HG02588 (cell line): ENCODE results near the gene TMEM72.

Source experiments
- ATAC-seq: cut with Tn5 transposase; IDR thresholded peaks from one replicate; pipeline ENCODE4 v1.9.1; 2021; ENCODE audit warnings: mild to moderate bottlenecking, moderate library complexity; ENCODE audit not compliant: unreplicated experiment

Gene TMEM72

DNA sequence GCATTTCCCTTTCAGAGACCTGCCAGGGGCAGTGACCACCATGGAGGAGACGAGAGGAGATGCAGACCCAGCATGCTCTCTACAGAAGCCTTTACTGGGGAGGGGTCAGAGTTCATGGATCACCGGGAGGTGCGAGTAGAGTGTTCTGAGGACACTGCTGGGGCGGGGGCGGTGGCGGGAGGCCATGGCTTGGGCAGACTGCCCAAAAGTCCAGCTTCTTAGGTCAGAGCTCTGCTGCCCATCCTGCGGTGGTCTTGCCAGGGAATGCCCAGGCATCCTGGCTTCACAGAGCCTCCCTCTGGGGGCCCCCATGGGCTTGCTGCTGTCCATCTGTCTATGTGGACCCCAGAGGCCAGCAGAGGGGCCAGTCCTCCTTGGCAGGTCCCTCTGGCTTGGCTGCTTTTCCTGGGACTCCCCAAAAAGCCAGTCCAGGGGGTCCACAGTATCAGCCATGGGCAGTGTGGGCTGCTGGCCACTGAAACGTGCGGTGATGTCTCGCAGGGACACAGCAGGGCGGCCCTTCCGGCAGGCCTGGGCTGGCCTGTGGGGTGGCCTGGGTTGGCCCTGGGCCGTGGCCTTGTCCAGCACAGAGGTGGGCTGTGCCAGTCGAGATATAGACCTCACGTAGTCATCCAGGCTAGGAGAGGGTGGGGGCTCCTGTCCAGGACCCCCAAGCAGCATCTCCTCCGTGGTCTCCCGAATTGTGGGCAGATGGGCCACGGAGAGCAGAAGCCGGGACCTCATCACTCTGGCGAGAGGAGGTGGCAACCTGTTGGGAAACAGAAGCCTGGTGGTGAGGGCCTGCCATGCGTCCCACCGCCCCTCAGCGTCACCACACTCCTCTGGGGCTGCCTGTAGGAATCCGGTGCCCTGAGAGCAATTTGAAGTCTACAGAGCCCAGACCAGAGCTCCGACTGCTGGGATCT is 66.4 kb downstream of the TMEM72 start:
- ATAC-seq: no peak

DNA sequence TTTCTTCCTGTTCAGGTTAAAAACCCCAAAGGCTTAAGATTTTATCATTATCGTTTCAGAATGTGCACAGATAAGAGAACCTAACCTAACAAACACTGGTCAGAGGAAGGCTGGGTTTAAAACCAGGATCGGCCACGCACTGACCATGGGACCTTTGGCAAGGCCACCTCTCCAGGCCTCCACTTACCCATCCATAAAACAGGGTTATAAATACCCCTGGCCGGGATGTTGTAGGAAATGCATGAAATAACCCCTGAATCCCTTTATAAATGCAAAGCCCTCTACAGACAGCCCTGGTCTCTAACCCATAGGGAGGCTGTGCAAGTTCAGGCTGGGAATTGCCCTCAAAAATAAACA is 67.1 kb downstream of the TMEM72 start:
- ATAC-seq: no peak

DNA sequence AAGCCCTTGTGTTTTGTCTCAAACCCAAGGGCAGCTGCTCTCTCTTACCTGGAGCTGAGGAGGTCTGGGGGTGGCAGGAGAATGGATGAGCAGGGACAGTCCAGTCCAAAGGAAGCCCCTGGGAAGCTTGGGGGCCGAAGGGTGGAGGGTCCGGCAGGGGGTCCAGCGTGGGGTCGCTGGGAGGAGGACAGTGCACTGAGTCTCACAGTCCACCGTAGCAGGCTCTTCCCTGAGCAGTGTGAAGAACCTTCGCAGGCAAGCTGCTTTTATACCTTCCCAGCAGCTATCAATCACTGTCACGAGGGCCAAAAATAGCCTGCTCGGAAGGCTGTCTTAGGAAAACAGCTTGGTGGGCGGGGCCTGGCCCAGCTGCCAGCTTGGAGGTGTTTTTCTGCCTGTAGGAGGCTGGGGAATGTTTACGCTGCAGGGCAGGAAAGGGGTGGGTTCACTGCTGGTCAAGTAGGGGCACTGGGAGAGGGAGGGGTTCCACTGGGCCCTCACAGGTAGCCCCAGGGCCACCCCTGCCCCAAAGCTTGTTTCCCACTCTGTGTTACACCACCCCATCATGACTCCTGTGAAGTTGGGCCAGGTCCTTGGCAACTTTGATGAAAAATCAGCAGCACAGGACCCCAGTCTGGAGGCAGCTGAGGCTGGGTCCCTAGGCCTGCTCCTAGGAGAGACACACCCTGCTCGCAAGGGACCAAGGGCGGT is 67.6 kb downstream of the TMEM72 start, which contains the start of gene DEPP1:
Gene DEPP1, minus strand, starts transcription at position 240 of the 711 bp plus-strand sequence. CDS start 779 bp downstream, outside the sequence.
- ATAC-seq: no peak

DNA sequence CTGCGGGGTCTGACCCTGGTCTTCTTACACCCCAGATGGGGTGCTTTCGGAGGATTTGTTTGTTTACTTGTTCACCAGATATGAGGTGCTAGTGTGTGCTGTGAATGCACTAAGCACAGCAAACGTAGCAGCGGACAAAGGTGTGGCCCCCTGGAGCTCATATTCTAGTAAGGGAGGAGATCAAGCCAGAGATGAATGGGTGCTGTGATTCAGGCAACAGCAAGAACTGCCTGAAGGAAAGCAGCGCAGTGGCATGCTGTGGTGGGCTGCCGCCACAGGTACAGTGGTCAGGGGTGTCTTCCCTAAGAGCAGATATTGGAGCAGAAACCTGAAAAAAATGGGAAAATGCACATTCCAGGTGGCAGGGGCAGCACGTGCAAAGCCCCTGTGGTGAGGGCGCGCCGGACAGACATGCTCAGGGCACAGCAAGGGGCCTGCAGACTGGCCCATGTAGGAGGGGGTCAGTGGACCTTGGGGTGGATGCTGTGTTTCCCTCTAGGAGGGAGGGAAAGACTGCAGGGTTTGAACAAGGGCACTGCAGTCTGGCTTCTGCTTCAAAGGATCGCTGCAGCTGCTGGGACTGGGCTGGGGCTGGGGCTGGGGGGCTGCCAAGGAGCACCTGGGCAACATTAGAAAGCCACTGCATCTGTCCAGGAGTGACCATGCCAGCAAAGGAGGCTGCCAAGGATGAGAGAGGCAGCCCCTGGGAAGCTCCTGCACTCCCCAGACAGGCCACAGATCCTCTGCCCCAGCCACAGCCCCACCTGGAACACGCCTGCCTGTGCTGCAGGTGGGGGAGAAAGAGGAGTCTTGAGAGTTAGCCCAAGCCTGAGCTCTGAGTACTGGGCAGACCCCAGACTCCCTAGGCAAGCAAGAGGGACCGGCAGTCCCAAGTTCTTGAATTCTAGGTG is 68.4 kb downstream of the TMEM72 start:
- ATAC-seq: no peak

DNA sequence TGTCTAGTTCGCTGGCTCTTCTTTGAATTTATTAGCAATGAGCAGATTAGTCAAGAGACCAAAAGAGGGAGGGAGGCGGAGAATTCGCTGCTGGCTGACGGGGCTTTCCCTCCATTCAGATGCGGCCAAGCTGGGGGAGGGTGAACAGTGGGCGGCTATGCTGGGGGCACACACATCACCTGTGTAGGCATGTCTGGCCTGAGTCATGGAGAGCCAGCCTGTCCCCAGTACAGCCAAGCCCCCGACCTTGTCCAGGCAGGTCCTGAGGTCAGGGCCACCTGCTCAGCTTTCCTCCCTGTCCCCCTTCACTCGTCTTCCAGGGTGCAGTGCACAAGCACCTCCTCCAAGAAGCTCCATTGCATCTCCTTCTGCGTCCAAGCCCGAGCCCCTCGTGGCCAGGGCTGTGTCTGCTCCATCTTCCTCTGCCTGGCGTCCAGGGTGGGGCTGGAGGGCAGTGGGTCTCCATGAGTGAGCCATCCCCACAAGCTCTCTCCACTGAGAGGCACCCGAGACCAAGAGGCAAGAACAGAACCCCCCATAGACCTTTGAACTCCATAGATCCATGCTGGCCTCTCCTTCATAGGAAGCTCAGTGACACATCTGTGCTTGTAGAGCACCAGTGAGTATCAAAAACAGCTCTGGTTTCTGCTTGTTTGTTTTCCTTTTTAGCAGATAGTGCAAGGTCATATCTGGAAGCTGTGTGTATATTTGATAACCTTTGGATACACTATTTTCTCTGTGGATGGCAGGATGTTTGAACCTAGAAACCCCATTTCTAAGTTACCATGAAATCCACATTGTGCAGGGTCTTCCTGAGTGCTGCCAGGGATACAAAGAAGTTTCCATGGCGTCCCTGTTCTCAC is 69.4 kb downstream of the TMEM72 start:
- ATAC-seq: no peak

DNA sequence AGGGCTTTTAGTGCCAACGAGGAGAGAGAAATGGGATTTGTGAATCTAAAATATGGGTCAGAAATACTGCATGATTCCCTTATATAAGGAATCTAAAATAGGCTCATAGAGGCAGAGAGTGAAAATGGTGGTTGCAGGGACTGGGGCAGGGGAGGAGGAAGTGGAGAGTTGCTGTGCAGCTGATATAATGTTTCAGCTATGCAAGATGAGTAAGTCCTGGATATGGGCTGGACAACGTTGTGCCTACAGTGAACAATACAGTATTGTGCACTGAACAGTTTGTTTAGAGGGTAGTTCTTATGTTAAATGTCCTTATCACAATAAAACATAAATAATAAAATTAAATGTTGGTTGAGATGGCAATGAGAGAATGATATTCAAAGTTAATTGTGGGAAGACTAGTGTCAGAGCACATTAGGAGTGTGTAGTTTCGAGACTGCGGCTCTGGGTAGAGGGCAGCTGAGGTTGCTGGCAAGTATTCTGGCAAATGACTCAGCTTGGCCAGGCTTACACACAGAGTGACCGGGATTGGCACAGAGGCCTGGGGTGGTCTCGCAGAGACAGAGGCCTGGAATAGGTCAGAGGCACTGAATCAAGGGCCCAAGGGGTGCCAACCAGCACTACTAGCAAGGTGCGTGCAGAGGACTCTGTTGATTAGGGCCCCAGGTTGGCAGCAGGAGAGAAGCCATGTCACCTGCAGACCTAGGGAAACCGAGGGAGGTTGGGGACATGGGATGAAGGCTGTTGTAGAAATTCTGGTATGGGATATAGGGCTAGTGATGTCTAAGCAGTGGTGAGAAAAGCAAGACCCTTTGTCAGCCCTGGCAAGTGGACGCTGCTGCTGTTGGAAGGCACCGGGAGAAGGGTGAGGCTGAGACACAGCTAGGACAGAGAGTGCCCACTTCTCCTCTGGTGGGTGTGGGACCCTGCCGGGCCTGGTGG is 70.3 kb downstream of the TMEM72 start:
- peak; percentile 46 for ATAC-seq

DNA sequence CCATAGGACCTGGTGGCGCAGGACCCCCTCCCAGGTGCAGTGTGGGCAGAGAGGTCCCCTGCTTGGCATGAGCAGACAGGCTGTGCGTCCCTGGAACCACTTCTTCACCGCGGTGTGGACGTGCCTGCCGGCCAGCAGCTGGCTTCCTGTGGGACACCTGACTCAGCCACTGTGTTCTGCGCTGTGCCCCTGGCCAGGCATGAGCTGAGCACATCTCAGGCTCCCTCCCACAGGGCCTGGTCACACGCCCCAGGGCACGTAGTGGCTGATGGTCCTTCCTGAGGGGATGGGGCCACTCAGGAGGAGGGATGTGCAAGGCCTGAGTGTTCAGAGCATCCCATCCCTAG is 71.0 kb downstream of the TMEM72 start:
- ATAC-seq: no peak

DNA sequence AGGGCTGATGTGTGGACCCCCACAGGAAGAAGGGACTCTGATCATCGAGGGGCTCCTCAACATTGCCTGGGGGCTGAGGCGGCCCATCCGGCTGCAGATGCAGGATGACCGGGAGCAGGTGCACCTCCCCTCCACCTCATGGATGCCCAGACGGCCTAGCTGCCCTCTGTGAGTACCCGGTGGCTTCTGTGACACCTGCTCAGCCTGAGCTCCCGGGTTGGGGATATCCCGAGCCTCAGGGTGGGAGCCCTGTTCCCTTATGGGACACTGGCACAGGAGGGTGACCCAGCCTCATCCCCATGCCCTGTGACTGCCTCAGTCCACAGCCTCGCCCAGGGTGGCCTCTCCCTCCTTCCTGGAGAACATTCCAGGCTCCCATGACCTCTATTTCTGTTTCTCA is 71.4 kb downstream of the TMEM72 start:
- no peak for ATAC-seq

DNA sequence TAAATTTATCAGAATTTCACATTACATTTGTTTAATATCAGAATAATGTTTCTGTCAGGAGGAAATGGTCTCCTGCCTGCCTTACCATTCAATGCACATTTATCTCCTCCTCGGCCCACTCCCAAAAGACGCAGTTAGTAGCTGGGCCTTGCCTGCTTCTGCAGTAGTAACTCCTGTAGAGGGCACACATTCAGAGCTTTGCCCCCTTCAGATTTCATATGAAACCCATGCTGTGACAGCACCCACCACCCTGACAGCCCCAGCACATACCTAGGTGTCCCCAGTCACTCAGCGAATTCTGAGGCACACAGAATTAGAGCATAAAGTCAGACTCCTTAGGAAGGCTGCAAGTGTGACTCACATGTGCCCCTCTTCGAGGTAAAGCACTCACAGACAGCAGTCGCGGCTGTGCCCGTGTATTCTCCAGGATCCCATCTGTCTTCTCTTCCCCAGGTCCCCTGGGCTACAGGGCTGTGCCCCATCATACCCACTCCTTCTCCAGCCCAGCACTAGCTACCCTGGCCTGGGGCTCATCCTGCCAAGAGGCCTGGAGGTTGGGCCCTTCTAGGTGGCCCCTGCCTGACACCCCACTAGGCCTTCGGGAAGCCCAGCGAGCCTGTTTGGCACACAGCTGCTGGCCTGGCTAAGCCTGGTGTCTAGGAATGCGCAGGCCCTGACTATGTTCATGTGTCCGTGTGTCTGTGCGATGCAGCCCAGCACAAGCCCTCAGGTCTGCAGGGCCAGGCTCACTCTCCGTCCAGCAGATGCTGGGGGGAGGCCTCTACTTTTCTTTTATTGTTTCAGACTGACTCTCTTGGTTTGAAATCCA is 72.1 kb downstream of the TMEM72 start:
- ATAC-seq: no peak

DNA sequence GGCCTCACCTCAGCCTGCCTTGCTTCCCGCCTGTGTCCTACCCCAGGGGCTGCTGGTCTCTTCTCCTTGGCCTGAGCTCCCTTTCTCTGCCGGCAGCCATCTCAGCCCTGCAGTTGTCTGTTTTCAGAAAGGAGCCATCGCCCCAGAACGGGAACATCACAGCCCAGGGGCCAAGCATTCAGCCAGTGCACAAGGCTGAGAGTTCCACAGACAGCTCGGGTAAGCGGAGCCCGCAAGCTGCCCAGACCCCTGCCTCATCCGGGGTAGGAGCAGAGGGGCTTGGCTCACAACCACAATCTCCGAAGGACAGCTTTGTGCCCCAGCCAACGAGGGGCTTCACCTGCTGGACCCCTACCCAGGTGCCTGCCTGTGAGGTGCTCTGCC is 72.8 kb downstream of the TMEM72 start:
- ATAC-seq: no peak

DNA sequence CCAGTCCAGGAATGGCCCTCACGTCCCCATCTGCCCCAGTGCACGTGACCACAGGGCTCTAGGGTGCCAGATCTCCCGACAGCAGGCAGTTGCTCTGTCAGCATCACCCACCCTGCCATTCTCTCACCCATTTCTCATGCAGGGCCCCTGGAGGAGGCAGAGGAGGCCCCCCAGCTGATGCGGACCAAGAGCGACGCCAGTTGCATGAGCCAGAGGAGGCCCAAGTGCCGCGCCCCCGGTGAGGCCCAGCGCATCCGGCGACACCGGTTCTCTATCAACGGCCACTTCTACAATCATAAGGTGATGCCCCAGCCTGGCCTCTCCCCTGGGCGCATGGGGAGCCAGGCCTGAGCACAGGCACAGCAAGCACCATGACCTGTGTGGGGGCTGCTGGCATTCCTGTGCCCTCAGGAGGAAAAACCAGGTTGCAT is 73.5 kb downstream of the TMEM72 start:
- no peak for ATAC-seq

DNA sequence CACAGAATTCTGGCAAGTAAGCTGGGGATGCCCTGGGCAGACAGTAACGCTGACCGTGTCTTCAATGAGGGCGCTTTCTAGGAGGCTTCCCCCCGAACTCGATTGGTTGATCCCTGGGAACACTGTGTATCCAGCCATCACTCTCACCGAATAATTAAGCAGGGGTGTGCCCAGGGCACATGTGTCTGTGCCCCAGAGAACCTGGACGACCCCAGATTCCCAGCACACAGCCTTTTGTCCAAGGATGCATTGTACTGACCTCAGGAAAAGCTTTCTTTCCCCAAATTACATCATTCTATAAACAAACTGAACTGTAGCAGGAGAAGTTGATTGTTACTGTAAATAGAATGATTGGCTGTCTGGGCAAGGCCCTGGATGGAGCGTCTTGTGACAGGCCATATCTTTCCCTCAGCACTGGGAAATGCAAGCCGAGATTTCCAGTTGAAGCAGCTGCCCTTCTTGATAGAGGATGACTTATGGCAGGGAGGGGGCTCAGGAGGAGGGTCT is 74.1 kb downstream of the TMEM72 start:
- no peak for ATAC-seq

DNA sequence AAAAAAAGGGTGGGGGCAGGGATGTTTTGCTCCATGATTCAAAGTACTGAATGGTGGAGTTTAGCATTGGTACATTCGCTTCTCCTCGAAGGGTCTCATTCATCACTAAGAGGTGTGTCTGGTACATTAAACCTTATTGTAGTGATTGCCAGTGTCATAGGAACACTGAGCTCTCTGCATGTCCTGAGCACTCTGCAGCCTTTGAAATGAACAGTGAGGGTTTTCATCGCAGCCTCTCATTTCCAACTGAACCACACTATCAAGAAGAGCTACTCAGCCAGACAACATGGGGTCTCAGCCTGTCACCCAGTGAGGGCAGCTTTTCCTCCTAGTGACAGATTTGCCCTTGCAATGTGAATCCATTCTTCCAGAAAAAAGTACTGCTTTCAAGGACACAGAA is 75.0 kb downstream of the TMEM72 start:
- no peak for ATAC-seq
